Hematopoietic multipotent progenitor cell treated with erythropoietin and hydrocortisone succinate and interleukin-3 and kit ligand, for 8 days (in vitro differentiated cells): Measurements from ENCODE around the gene AFAP1.

Experiments
- DNase-seq: peaks from one replicate; pipeline ENCODE4 v3.0.0-alpha.2; 2015

AFAP1 gene

GRCh38 chr4:7780751-7781348 is 158.8 kb downstream of the AFAP1 start:
- no peak for DNase-seq

- DNase-seq, result no peak
These were observed 160.3 kb downstream of the AFAP1 start for GRCh38 chr4:7779432-7779768.

GRCh38 chr4:7778510-7779431 is 160.9 kb downstream of the AFAP1 start:
- DNase-seq, result no peak

- DNase-seq, result no peak
These were observed 161.7 kb downstream of the AFAP1 start for GRCh38 chr4:7777871-7778509.

- DNase-seq, result no peak
These were observed 162.5 kb downstream of the AFAP1 start for GRCh38 chr4:7777017-7777710.

GRCh38 chr4:7775396-7775795 is 164.3 kb downstream of the AFAP1 start:
- no peak for DNase-seq

GRCh38 chr4:7774301-7775294 is 165.1 kb downstream of the AFAP1 start:
- no peak for DNase-seq

- no peak for DNase-seq
These were observed 166.1 kb downstream of the AFAP1 start for GRCh38 chr4:7773401-7774180.

GRCh38 chr4:7772711-7773385 is 166.8 kb downstream of the AFAP1 start:
- DNase-seq, result no peak

GRCh38 chr4:7771541-7772507 is 167.8 kb downstream of the AFAP1 start:
- DNase-seq, result no peak

GRCh38 chr4:7771056-7771455 is 168.6 kb downstream of the AFAP1 start:
- no peak for DNase-seq

- DNase-seq, result peak; percentile 25
These were observed 169.2 kb downstream of the AFAP1 start for GRCh38 chr4:7770224-7771050.

- no peak for DNase-seq
These were observed 170.1 kb downstream of the AFAP1 start for GRCh38 chr4:7769396-7770223.

GRCh38 chr4:7768736-7769135 is 170.9 kb downstream of the AFAP1 start:
- DNase-seq, result no peak

- no peak for DNase-seq
These were observed 171.7 kb downstream of the AFAP1 start for GRCh38 chr4:7767966-7768365.

GRCh38 chr4:7767526-7767925 is 172.1 kb downstream of the AFAP1 start:
- no peak for DNase-seq

- DNase-seq, result no peak
These were observed 172.9 kb downstream of the AFAP1 start for GRCh38 chr4:7766661-7767345.
